ENCODE data around the gene RAPGEFL1.

RAPGEFL1 gene

GRCh38 chr17:40244255-40244654, 67.0 kb downstream of the RAPGEFL1 start:
- no peak for TF ChIP-seq CTCF (IDR thresholded peaks at IDR 0.05; ENCODE audit: borderline replicate concordance, extremely low read depth, low read length, poor library complexity, severe bottlenecking)
- Histone ChIP-seq H3K4me2 (ENCODE audit: insufficient read depth, low read length) (no peak overlapping the region), H3K4me1 (ENCODE audit: insufficient read depth, low read length) (no peaks in the 10 kb centered on the region), H4K20me1 (ENCODE audit: insufficient read depth, low read length) (peaks cover 17% of the 10 kb centered on the region; the same call in 1 of the 2 replicates), H3K79me2 (ENCODE audit: insufficient read depth, low read length) (peaks cover 87% of the 10 kb centered on the region), H3K9ac (ENCODE audit: low read depth, low read length) (no peak overlapping the region), H3K27ac (ENCODE audit: low read length) (no peak overlapping the region), H2AFZ (ENCODE audit: low read depth, low read length) (no peak overlapping the region), H3K4me3 (ENCODE audit: low read depth in 1 of 2, low read length in 2 of 2) (no peak overlapping the region), H3K9me3 (ENCODE audit: insufficient read depth, low read length, severe bottlenecking) (no peaks in the 10 kb centered on the region), H3K36me3 (ENCODE audit: insufficient read depth, low read length) (0 out of 2 replicates have a peak, but pooled peaks cover 4% of the 10 kb centered on the region), H3K27me3 (ENCODE audit: insufficient read depth, low read length, poor library complexity) (no peaks in the 10 kb centered on the region)
- ATAC-seq (ENCODE audit: insufficient read depth, low read depth) (no peak), DNase-seq (no peak)

Data from DND-41 (cell line).